Left ventricle myocardium inferior (tissue), 1 donor: ENCODE results near the gene ERGIC3. TPM values are rescaled to one million over a fixed set of nuclear protein-coding genes. Genes with fewer than 3 reads are reported as not detected.
"Not testable (repeated sequence)": the region's sequence is repeated elsewhere in the genome, so short reads cannot be mapped to it uniquely, and the experiment has no call there.

ENCODE experiments used
- DNase-seq: peaks from one replicate; pipeline ENCODE4 v3.0.0-alpha.2; 2020
- H3K27ac ChIP-seq: fragments of 200-600 bp; replicated peaks from 2 replicates; pipeline ENCODE4 v1.8.0; 2021
- H3K27me3 ChIP-seq: fragments of 200-600 bp; 2 replicates; pipeline ENCODE4 v1.8.0; 2021; ENCODE audit warnings: low read depth
- H3K36me3 ChIP-seq: fragments of 200-600 bp; 2 replicates; pipeline ENCODE4 v1.8.0; 2021
- H3K4me1 ChIP-seq: fragments of 200-600 bp; 2 replicates; pipeline ENCODE4 v1.8.0; 2021
- H3K4me3 ChIP-seq: fragments of 200-600 bp; 2 replicates; pipeline ENCODE4 v1.8.0; 2021; ENCODE audit warnings: mild to moderate bottlenecking, moderate library complexity
- H3K9me3 ChIP-seq: fragments of 200-600 bp; replicated peaks from 2 replicates; pipeline ENCODE4 v1.8.0; 2021
- CTCF ChIP-seq: fragments of 200-600 bp; IDR thresholded peaks from 2 replicates; pipeline ENCODE4 v1.8.0; 2021; ENCODE audit warnings: antibody characterized with exemption, mild to moderate bottlenecking, borderline replicate concordance
- intact Hi-C: fragments of 100-400 bp; cut with micrococcal nuclease; formaldehyde crosslinking; loops from one replicate; pipeline ENCODE4 v1.11.0; 2022
- total RNA-seq: library from RNA; stranded (reverse); fragmentation: NEBNext Ultra II Directional; extraction: Animal tissue kit (Norgen Biotek cat#: 25700); gene quantifications from one replicate; pipeline ENCODE4 v1.2.1, GENCODE V29; 2021
- donor health status: DM: no; HTN: yes; CAD: no; lungs with severe emphysema.

The ERGIC3 gene
- total RNA-seq, 1 donor from 2014 or later, result 103 TPM

GRCh38 chr20:35551503-35551902 is 9.6 kb downstream of the ERGIC3 start:
- intact Hi-C loops, result no loop called here
- Histone ChIP-seq H3K27ac (no peak overlapping the region), H3K4me1 (no peaks in the 10 kb centered on the region), H3K36me3 (peaks cover 85% of the 10 kb centered on the region), H3K9me3 (no peaks in the 10 kb centered on the region), H3K4me3 (no peak overlapping the region), H3K27me3 (no peaks in the 10 kb centered on the region)
- no peak for TF ChIP-seq CTCF
- DNase-seq, result no peak

- TF ChIP-seq CTCF, result no peak
- no peak overlapping the region for H3K27ac ChIP-seq
- peaks cover 86% of the 10 kb centered on the region for H3K36me3 ChIP-seq
- no peaks in the 10 kb centered on the region for H3K4me1 ChIP-seq
- H3K9me3 ChIP-seq, result no peaks in the 10 kb centered on the region
- no peaks in the 10 kb centered on the region for H3K27me3 ChIP-seq
- no peak for DNase-seq
- no peak overlapping the region for H3K4me3 ChIP-seq
- intact Hi-C loops, result no loop called here
These were observed 11.0 kb downstream of the ERGIC3 start for GRCh38 chr20:35552914-35553313.

GRCh38 chr20:35555461-35555860 is 13.6 kb downstream of the ERGIC3 start:
- H3K9me3 ChIP-seq, H3K4me1 ChIP-seq, H3K27ac ChIP-seq, DNase-seq, intact Hi-C loops, H3K27me3 ChIP-seq, H3K4me3 ChIP-seq: not testable (repeated sequence)
- peaks cover 63% of the 10 kb centered on the region for H3K36me3 ChIP-seq

- intact Hi-C loops, result no loop called here
- H3K36me3 ChIP-seq, result peaks cover 57% of the 10 kb centered on the region
- DNase-seq, result no peak
- H3K9me3 ChIP-seq, result no peaks in the 10 kb centered on the region
- H3K27me3 ChIP-seq, result no peaks in the 10 kb centered on the region
- no peak overlapping the region for H3K4me3 ChIP-seq
- no peak overlapping the region for H3K27ac ChIP-seq
- TF ChIP-seq CTCF, result no peak
- no peaks in the 10 kb centered on the region for H3K4me1 ChIP-seq
These were observed 14.2 kb downstream of the ERGIC3 start for GRCh38 chr20:35555951-35556645.

GRCh38 chr20:35556871-35557270 is 15.0 kb downstream of the ERGIC3 start:
- peaks cover 49% of the 10 kb centered on the region for H3K36me3 ChIP-seq

More at GRCh38 chr20:35556871-35557270, 15.0 kb downstream of the ERGIC3 start:
- no peak overlapping the region for H3K4me3 ChIP-seq
- H3K27me3 ChIP-seq, result no peaks in the 10 kb centered on the region
- H3K4me1 ChIP-seq, result no peaks in the 10 kb centered on the region
- intact Hi-C loops, result no loop called here
- DNase-seq, result no peak
- H3K9me3 ChIP-seq, result no peaks in the 10 kb centered on the region
- no peak overlapping the region for H3K27ac ChIP-seq
- no peak for TF ChIP-seq CTCF
